ENCODE measurements around the gene NSUN4. TPM values are rescaled to one million over a fixed set of nuclear protein-coding genes. Genes with fewer than 3 reads are reported as not detected.

The NSUN4 gene
- total and polyA plus RNA-seq, 9 of the 15 experiments (the other 6 are each of a cell fraction or from before 2014, with no cell fraction given) = 33.4 to 60.2 (median 46.3) TPM

GRCh38 chr1:46369542-46370213 lies 29.1 kb downstream of the NSUN4 start:
- peaks cover 3 to 22% of the 10 kb centered on the region in 2 experiments; a peak in 3 of 5 replicates for H3K4me1 ChIP-seq (replicated peaks in 1 of 2; ENCODE audit: control insufficient read depth in 2 of 2, insufficient read depth in 2 of 2, low read length in 2 of 2)
- peak overlapping the region in 1 of 2 experiments; percentile 5; a peak in 1 of 4 replicates for H3K9ac ChIP-seq (ENCODE audit: insufficient read depth in 1 of 2, low read depth in 2 of 2, low read length in 2 of 2)
- no peaks in the 10 kb centered on the region for H3K27me3 ChIP-seq (ENCODE audit: control insufficient read depth in 2 of 2, insufficient read depth in 2 of 2, low read length in 2 of 2)
- no peaks in the 10 kb centered on the region for H3K79me2 ChIP-seq (ENCODE audit: control insufficient read depth, insufficient read depth, low read length)
- H2AFZ ChIP-seq (ENCODE audit: low read depth, low read length) = peak overlapping the region; percentile 56
- intact Hi-C loops (cut with micrococcal nuclease) (no loop called here), in situ Hi-C loops (cut with MboI) (no loop called here)
- no TSS peak for BruUV-seq (replicated peaks)
- peak overlapping the region; percentile 54 for H3K27ac ChIP-seq (ENCODE audit: extremely low read depth, low read depth, low read length)
- no peaks in the 10 kb centered on the region for H3K9me1 ChIP-seq (ENCODE audit: control insufficient read depth, insufficient read depth, low read length)
- H4K20me1 ChIP-seq (replicated peaks; ENCODE audit: control insufficient read depth, insufficient read depth, low read length) = 0 out of 2 replicates have a peak, but pooled peaks cover 3% of the 10 kb centered on the region
- peaks cover 32% of the 10 kb centered on the region; the same call in 2 of the 3 replicates for H3K36me3 ChIP-seq (ENCODE audit: control insufficient read depth, insufficient read depth, low read length)
- POLR2A ChIA-PET = interaction anchor here (0.6 to 1.9 kb wide), 7 partner anchors 10 to 1163 kb away, joined by 3 to 6 read pairs (median 3); no protein-coding TSS in a partner anchor
- no peaks in the 10 kb centered on the region for H3K9me3 ChIP-seq (replicated peaks; ENCODE audit: control insufficient read depth, insufficient read depth, low read depth, low read length)
- FAIRE-seq (no peak), DNase-seq (ENCODE audit: extremely low read depth in 1 of 4, low spot score in 3 of 4) (peak in 2 of 4 experiments; percentile 8 to 28), ATAC-seq (peak; percentile 68)
- peak overlapping the region; percentile 65 for H3K4me2 ChIP-seq (ENCODE audit: insufficient read depth, low read length)
- H3K4me3 ChIP-seq = no peak overlapping the region
- WGBS (ENCODE audit: insufficient coverage, low coverage, missing lambda C conversion rate) = 24% methylated on average over 4 of the region's 4 CpGs
- CTCF ChIA-PET (ENCODE audit: low intra/inter-chr PET ratio) = no interaction called here
- TF ChIP-seq, protein P1, sequence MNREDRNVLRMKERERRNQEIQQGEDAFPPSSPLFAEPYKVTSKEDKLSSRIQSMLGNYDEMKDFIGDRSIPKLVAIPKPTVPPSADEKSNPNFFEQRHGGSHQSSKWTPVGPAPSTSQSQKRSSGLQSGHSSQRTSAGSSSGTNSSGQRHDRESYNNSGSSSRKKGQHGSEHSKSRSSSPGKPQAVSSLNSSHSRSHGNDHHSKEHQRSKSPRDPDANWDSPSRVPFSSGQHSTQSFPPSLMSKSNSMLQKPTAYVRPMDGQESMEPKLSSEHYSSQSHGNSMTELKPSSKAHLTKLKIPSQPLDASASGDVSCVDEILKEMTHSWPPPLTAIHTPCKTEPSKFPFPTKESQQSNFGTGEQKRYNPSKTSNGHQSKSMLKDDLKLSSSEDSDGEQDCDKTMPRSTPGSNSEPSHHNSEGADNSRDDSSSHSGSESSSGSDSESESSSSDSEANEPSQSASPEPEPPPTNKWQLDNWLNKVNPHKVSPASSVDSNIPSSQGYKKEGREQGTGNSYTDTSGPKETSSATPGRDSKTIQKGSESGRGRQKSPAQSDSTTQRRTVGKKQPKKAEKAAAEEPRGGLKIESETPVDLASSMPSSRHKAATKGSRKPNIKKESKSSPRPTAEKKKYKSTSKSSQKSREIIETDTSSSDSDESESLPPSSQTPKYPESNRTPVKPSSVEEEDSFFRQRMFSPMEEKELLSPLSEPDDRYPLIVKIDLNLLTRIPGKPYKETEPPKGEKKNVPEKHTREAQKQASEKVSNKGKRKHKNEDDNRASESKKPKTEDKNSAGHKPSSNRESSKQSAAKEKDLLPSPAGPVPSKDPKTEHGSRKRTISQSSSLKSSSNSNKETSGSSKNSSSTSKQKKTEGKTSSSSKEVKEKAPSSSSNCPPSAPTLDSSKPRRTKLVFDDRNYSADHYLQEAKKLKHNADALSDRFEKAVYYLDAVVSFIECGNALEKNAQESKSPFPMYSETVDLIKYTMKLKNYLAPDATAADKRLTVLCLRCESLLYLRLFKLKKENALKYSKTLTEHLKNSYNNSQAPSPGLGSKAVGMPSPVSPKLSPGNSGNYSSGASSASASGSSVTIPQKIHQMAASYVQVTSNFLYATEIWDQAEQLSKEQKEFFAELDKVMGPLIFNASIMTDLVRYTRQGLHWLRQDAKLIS (CRISPR knock-in tag; IDR thresholded peaks at IDR 0.05) = no peak
- TF ChIP-seq CEBPB (tag; IDR thresholded peaks at IDR 0.05) = 0 out of 2 replicates have a peak, but pooled peaks have one; percentile 16
- peak in 1 of 3 experiments; percentile 81; a peak in 2 of 6 replicates for TF ChIP-seq ZBTB11 (CRISPR knock-in tag; IDR thresholded peaks at IDR 0.05)
- TF ChIP-seq ATF7 (IDR thresholded peaks at IDR 0.05) = no peak
- 0 out of 2 replicates have a peak, but pooled peaks have one; percentile 36 for TF ChIP-seq DPF2 (IDR thresholded peaks at IDR 0.05)
- no peak for TF ChIP-seq CREBBP (IDR thresholded peaks at IDR 0.05; ENCODE audit: low read depth, low read length)
- TF ChIP-seq FOXP1 (CRISPR knock-in tag; IDR thresholded peaks at IDR 0.05) = no peak
- TF ChIP-seq SMARCA5 (IDR thresholded peaks at IDR 0.05) = 0 out of 2 replicates have a peak, but pooled peaks have one; percentile 36
- TF ChIP-seq, protein P2, sequence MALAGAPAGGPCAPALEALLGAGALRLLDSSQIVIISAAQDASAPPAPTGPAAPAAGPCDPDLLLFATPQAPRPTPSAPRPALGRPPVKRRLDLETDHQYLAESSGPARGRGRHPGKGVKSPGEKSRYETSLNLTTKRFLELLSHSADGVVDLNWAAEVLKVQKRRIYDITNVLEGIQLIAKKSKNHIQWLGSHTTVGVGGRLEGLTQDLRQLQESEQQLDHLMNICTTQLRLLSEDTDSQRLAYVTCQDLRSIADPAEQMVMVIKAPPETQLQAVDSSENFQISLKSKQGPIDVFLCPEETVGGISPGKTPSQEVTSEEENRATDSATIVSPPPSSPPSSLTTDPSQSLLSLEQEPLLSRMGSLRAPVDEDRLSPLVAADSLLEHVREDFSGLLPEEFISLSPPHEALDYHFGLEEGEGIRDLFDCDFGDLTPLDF (CRISPR knock-in tag; IDR thresholded peaks at IDR 0.05) = no peak
- TF ChIP-seq ZNF551 (CRISPR knock-in tag; IDR thresholded peaks at IDR 0.05) = 0 out of 2 replicates have a peak, but pooled peaks have one; percentile 50
- 0 out of 2 replicates have a peak, but pooled peaks have one; percentile 3 for TF ChIP-seq NFE2 (IDR thresholded peaks at IDR 0.05; ENCODE audit: low read depth)
- TF ChIP-seq RHOXF2B (CRISPR knock-in tag; conservative IDR thresholded peaks at IDR 0.05) = no peak
- TF ChIP-seq DNMT1 (IDR thresholded peaks at IDR 0.05) = no peak
- TF ChIP-seq FOXJ3 (CRISPR knock-in tag; IDR thresholded peaks at IDR 0.05) = no peak
